ENCODE data around the gene SEMA5A.

GRCh38 chr5:9151684-9152427 lies 394.0 kb downstream of the SEMA5A start:
- no peak for TF ChIP-seq POLR2A (IDR thresholded peaks at IDR 0.05)
- no peak for TF ChIP-seq POLR2AphosphoS5 (IDR thresholded peaks at IDR 0.05)

Measured in breast epithelium (tissue), 3 donors.